Ovary (tissue), 9 donors: ENCODE results near the gene IFNA13. TPM values are rescaled to one million over a fixed set of nuclear protein-coding genes. Genes with fewer than 3 reads are reported as not detected.

Experiments
- DNase-seq, 5 donors: peaks; one replicate each; pipeline ENCODE4 v3.0.0-alpha.2; 2019 to 2020
- H3K27ac ChIP-seq, 2 donors: fragments of 200-600 bp; one replicate each; pipeline versions ENCODE4 v1.5.1 to v1.8.0; 2019 to 2022
- H3K27me3 ChIP-seq: fragments of 200-600 bp; one replicate; pipeline ENCODE4 v1.8.0; 2022
- H3K36me3 ChIP-seq: fragments of 200-600 bp; sonication (generic); one replicate; pipeline ENCODE4 v1.5.1; 2019
- H3K4me1 ChIP-seq: one replicate; pipeline ENCODE4 v1.8.1; 2013; ENCODE audit warnings: mild to moderate bottlenecking, moderate library complexity; ENCODE audit not compliant: insufficient read depth
- H3K4me3 ChIP-seq: fragments of 200-600 bp; sonication (generic); one replicate; pipeline ENCODE4 v1.5.1; 2017
- H3K9me3 ChIP-seq, 2 donors: fragments of 200-600 bp in 1 of 2; sonication (generic) in 1 of 2; one replicate each; pipeline versions ENCODE4 v1.5.1 to v1.8.1; 2013 to 2019; ENCODE audit warnings: mild to moderate bottlenecking in 1 of 2, moderate library complexity in 1 of 2
- EP300 ChIP-seq: sonication (generic); formaldehyde crosslinking; IDR thresholded peaks from one replicate; pipeline ENCODE4 v1.6.1; 2017; ENCODE audit warnings: antibody characterized with exemption
- POLR2A ChIP-seq: fragments of 450-650 bp; IDR thresholded peaks from one replicate; pipeline ENCODE4 v1.6.1; 2017; ENCODE audit warnings: antibody characterized with exemption, mild to moderate bottlenecking, moderate library complexity
- WGBS, 3 donors: extraction: QIAGEN DNeasy Blood & Tissue Kit in 1 of 3; methylation state at CpG; one replicate each; pipeline versions ENCODE4 v1.1.5 to v1.1.7; 2013 to 2017; 5-methylcytosine and 5-hydroxymethylcytosine counted together
- intact Hi-C, 4 donors: fragments of 100-400 bp; cut with DNase I; formaldehyde crosslinking; loops; one replicate each; pipeline versions ENCODE4 v1.11.0 to v1.15.1; 2022 to 2023
- polyA plus RNA-seq, 2 donors: library from polyadenylated mRNA; stranded (reverse); fragments of 200-250 nt in 1 of 2; fragments of 350-450 nt in 1 of 2; fragmentation: Illumina TruSeq in 1 of 2; extraction: RNeasy Lipid Tissue Mini Kit (QIAGEN cat#74804) in 1 of 2; gene quantifications; one replicate each; pipeline ENCODE4 v1.2.3, GENCODE V29; 2013 to 2014
- total RNA-seq, 7 donors: library from RNA; depleted of rRNA in 2 of 7; stranded (reverse); fragments of >200 nt in 2 of 7; fragmentation: NEBNext Ultra II Directional in 3 of 7; extraction: Animal tissue kit (Norgen Biotek cat#: 25700) in 3 of 7; gene quantifications; one replicate each; pipeline versions ENCODE4 v1.1.0 to v1.2.4, GENCODE V29; 2016 to 2023
- TF ChIP-seq, protein P1 (sequence below), 3 donors: fragments of 450-650 bp in 2 of 3; fragments of 200-600 bp in 1 of 3; IDR thresholded peaks; one replicate each; pipeline versions ENCODE4 v1.5.1 to v1.8.0; 2016 to 2022; ENCODE audit warnings: antibody characterized with exemption in 3 of 3, mild to moderate bottlenecking in 1 of 3
- donor health status: DM: no; HTN: no; CAD: no; lungs with moderate emphysema.
- donor health status: DM: no; HTN: no; CAD: no.
- donor health status: Bipolar disorder and iron deficiency.
- donor health status: DM: yes; HTN: yes; CAD: no.
- donor health status: DM: no; HTN: no; CAD: no.
- donor health status: DM: yes; HTN: yes; CAD: no.

IFNA13 gene
- total and polyA plus RNA-seq, 9 donors: 0.12 TPM; not detected in 8

DNA sequence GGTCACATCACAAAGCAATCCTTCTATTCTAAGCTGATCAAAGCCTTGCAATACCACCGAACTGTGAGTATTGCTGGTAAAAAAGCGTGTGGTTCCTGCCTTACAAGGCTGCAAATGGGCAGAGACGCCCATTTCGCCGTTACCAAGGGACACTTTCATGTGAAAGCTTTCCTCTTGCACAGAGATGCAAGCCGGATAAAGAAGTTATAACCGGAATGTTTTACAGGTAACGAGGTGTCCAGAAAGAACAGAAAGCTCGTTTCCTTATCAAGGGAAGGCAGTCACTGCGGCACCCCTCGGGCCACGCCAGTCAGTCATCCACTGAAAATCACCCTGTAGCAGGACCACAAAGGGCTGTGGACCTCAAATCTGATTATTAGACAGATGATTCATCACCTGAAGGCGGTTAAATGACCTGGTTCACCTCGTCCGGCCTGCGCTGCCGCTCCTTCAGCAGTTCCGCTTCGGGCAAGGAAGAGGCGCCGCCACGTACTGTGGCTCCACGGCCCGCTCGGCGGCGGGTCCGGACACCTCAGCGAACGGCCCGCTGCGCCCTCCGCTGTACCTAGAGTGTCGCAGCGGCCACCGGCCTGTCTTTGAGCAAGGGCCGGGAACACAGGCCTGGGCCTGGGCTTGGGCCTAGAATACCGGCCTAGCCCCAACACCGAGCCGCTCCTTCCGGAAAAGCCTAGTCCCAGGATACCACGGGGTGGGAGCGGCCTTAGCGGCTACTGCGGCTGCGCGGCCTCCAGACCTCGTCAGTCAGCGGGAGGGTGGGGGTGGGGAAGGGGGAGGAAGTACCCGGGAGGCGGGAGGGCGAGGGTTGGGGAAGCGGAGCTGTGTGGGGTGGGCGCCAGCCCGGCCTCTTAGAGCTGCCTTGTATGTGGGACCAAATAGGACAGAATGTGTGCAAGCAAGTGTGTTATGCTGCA, 32.9 kb downstream of the IFNA13 start, which contains the start of gene KLHL9:
Gene KLHL9, minus strand, starts transcription at position 704 of the 932 bp plus-strand sequence. Its CDS starts 545 bp downstream, at position 159.
- 0 to 1% (median 1%) methylated on average over 37 to 55 of the region's 55 CpGs for WGBS, 3 donors
- TF ChIP-seq EP300 (no peak), POLR2A (peak; percentile 65)
- TF ChIP-seq, protein P1, sequence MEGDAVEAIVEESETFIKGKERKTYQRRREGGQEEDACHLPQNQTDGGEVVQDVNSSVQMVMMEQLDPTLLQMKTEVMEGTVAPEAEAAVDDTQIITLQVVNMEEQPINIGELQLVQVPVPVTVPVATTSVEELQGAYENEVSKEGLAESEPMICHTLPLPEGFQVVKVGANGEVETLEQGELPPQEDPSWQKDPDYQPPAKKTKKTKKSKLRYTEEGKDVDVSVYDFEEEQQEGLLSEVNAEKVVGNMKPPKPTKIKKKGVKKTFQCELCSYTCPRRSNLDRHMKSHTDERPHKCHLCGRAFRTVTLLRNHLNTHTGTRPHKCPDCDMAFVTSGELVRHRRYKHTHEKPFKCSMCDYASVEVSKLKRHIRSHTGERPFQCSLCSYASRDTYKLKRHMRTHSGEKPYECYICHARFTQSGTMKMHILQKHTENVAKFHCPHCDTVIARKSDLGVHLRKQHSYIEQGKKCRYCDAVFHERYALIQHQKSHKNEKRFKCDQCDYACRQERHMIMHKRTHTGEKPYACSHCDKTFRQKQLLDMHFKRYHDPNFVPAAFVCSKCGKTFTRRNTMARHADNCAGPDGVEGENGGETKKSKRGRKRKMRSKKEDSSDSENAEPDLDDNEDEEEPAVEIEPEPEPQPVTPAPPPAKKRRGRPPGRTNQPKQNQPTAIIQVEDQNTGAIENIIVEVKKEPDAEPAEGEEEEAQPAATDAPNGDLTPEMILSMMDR (IDR thresholded peaks at IDR 0.05): peak in 1 of 3 donors; percentile 15
- Histone ChIP-seq H3K4me3 (peak within 1 kb of the TSS; percentile 81), H3K27me3 (no peaks in the 10 kb centered on the region), H3K36me3 (no peaks in the 10 kb centered on the region), H3K4me1 (peaks cover 9% of the 10 kb centered on the region), H3K9me3 (no peaks in the 10 kb centered on the region), H3K27ac (peak within 1 kb of the TSS; percentile 86 to 92)
- intact Hi-C loops: no loop called here
- peak; percentile 92 to 95 (median 93) for DNase-seq

DNA sequence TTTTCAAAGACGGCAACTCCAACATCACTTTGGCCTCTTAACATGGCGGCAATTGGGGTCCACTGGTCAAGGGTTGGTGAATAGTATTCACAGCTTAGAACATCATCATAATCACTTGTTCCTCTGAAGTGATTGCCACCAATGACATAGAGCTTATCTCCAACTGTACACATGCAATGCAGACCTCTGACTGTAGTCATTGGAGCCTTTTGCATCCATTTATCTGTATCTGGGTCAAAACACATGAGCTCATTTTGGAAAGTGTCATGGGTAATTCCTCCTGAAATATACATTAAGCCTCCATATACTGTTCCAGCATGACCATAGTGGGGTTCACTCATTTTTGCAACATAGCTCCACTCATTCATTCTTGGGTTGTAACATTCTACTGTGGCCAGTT, 34.6 kb downstream of the IFNA13 start:
- intact Hi-C loops: no loop called here
- TF ChIP-seq, protein P1 (IDR thresholded peaks at IDR 0.05): no peak
- TF ChIP-seq EP300: no peak
- no peak for TF ChIP-seq POLR2A
- 96 to 97% (median 97%) methylated on average over 2 of the region's 2 CpGs for WGBS, 3 donors
- no peak for DNase-seq
- Histone ChIP-seq H3K9me3 (no peaks in the 10 kb centered on the region), H3K27me3 (no peaks in the 10 kb centered on the region), H3K27ac (no peak overlapping the region), H3K4me1 (peaks cover 9% of the 10 kb centered on the region), H3K36me3 (no peaks in the 10 kb centered on the region), H3K4me3 (no peak overlapping the region)

DNA sequence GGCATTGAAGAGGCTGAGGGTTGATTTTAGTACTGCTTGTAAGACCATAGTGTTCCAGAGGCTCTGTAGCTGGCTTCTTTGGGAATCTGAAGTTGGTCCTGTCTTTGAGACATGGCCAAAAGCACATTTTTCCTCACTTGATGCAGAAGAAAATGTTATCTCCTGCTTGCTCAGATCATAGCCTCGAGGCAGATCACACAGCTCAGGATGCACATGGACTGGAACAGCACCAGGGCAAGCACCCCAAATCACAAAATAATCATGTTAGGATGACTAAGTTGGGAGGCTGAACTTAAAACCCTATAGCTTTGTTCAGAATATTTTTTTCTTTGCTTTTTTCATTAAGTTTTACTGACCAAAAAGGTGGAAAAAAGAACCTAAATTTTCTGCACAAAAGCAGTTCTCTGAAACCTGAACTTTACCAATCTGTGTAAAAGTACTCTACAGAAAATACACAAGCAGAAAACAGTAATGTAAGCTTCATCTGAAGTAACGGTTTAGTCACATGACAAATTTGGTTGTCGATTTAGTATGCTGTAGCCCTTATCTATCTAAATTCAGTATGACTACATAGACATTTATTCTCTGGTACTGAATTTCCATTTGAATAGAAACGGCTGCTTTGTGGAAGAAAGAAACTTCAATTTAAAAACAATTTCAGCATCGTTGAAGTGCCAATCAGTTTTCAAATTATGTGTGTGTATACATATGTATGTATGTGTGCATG, 36.0 kb downstream of the IFNA13 start:
- TF ChIP-seq EP300 (no peak), POLR2A (no peak)
- TF ChIP-seq, protein P1 (IDR thresholded peaks at IDR 0.05): no peak
- intact Hi-C loops: no loop called here
- Histone ChIP-seq H3K4me1 (peaks cover 9% of the 10 kb centered on the region), H3K27ac (no peak overlapping the region), H3K36me3 (no peaks in the 10 kb centered on the region), H3K9me3 (no peaks in the 10 kb centered on the region), H3K4me3 (no peak overlapping the region), H3K27me3 (no peaks in the 10 kb centered on the region)
- 24 to 37% (median 26%) methylated on average over 5 of the region's 5 CpGs for WGBS, 3 donors
- no peak for DNase-seq

DNA sequence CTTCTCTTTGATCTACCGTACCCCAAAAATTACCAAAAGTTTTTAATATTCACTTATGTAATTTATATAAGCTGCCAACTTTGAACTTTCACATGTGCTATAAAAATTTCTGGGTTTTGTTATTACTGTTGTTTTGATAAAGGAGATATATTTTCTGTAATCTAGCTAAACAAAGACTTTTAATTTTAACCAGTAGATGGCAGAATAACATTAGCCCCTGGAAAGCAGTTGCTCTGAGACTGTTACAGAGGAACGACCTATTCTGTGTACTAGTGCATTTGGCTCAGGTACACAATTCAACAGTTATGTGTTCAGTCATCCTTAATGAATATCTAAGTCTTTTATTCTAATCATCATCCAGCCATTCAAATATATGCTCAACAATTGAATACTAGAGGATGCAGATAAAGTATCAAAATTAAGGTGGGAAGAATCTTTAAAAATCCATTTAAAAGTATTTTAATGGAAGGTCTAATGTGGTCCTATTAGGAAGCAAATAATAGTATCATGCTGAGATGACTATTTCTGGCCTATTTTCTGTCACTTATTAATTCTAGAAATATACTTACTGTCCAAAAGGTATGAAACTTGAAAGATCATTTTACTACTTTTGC, 41.2 kb downstream of the IFNA13 start:
- H3K4me1 ChIP-seq: peaks cover 2% of the 10 kb centered on the region
- WGBS, 3 donors: 30 to 34% (median 30%) methylated on average over 2 of the region's 2 CpGs
- DNase-seq: no peak
- no peaks in the 10 kb centered on the region for H3K9me3 ChIP-seq
- no peaks in the 10 kb centered on the region for H3K36me3 ChIP-seq
- H3K27ac ChIP-seq: no peak overlapping the region
- intact Hi-C loops: loop anchor here in 1 of 4 donors (10.0 kb wide), 1 partner anchor 68 kb away; no protein-coding TSS in a partner anchor
- no peak overlapping the region for H3K4me3 ChIP-seq
- no peak for TF ChIP-seq EP300
- TF ChIP-seq POLR2A: no peak
- TF ChIP-seq, protein P1 (IDR thresholded peaks at IDR 0.05): peak; percentile 36 to 58 (median 39)
- no peaks in the 10 kb centered on the region for H3K27me3 ChIP-seq
